GM12873 (cell line): ENCODE results near the gene CCR8.

Source experiments
- CTCF ChIP-seq: IDR thresholded peaks from 2 replicates; pipeline ENCODE4 v1.5.1; 2012; ENCODE audit warnings: low read depth, mild to moderate bottlenecking, moderate library complexity, low read length, control low read depth; ENCODE audit not compliant: insufficient read depth; ENCODE audit errors: missing control alignments

Gene CCR8

GRCh38 chr3:39317571-39318169 lies 11.8 kb upstream of the CCR8 start:
- TF ChIP-seq CTCF, result no peak

GRCh38 chr3:39318301-39318700 lies 11.2 kb upstream of the CCR8 start:
- TF ChIP-seq CTCF, result no peak

DNA sequence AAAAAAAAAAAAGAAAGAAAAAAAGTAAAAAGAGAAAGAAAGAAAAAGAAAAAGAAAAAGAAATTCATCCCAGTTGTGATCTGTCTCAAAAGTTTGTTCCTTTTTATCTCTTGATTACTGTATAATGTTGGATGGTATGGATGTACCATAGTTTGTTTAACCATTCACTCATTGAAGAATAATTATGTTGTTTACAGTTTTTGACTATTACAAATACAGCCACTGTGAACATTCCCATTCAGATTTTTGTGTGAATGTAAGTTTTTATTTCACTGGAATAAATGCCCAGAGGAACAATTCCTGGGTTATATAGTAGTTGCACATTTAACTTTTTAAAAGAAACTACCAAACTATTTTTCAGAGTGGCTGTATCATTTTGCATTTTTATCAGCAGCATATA lies 10.3 kb upstream of the CCR8 start:
- TF ChIP-seq CTCF, result no peak

DNA sequence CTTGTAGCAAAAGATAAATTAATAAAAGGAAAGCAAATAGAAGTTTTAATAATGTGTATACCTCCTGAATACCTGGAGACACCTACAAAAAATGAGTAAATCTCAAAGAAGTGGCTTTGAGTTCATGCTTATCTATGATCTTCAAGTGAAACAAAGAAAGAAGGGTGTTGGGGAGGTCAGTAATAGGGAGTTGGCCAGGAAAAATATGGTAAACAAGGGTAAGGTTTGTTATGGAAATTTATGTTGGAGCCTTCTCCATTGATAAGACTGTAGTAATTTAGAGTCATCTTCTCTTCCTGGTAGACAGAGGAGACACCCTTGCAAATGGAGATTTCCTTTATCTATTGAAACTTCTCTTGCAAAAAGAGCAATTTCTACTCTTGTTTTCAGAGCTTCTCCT lies 6.6 kb upstream of the CCR8 start:
- TF ChIP-seq CTCF, result no peak

GRCh38 chr3:39323494-39323893 lies 6.0 kb upstream of the CCR8 start:
- TF ChIP-seq CTCF, result no peak

DNA sequence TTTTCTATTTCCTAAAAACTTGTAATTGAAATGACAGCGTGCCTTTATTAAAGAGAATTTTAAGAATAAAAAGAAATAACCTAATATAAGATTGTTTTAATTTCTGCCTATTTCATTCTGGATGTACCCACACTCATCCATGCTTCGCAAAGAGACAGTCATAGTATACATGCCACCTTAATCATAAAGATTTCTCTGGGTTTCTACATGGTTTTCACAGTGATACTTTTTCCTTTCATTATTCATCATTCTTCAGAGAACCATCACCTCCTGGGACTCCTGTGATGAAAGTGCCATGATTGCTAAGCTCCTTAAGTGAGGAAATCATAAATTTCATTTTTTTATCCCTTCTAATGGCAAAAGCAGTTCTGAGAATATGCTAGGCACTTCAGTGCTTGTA lies 4.3 kb upstream of the CCR8 start:
- no peak for TF ChIP-seq CTCF

GRCh38 chr3:39327053-39327745 lies 2.3 kb upstream of the CCR8 start:
- no peak for TF ChIP-seq CTCF
